ENCODE data around the gene RWDD1. TPM values are rescaled to one million over a fixed set of nuclear protein-coding genes. Genes with fewer than 3 reads are reported as not detected.

The RWDD1 gene
- total and polyA plus RNA-seq, 2 of the 13 experiments (the other 11 are each of a cell fraction or from before 2014, with no cell fraction given) = 27.4 to 67.1 TPM

GRCh38 chr6:116550796-116551195 lies 20.5 kb upstream of the RWDD1 start (continued):
- TF ChIP-seq ZSCAN5A (CRISPR knock-in tag; IDR thresholded peaks at IDR 0.05; ENCODE audit: borderline replicate concordance) (peak; percentile 79; the same call in 1 of the 2 replicates), KLF9 (CRISPR knock-in tag; IDR thresholded peaks at IDR 0.05; ENCODE audit: low read depth) (no peak), ZNF784 (CRISPR knock-in tag; IDR thresholded peaks at IDR 0.05; ENCODE audit: borderline replicate concordance) (no peak), ZNF780A (CRISPR knock-in tag; IDR thresholded peaks at IDR 0.05) (no peak), HES4 (CRISPR knock-in tag; IDR thresholded peaks at IDR 0.05; ENCODE audit: borderline replicate concordance) (no peak), ZNF709 (CRISPR knock-in tag; IDR thresholded peaks at IDR 0.05) (no peak), MZF1 (CRISPR knock-in tag; IDR thresholded peaks at IDR 0.05; ENCODE audit: borderline replicate concordance) (peak; percentile 53; the same call in 1 of the 2 replicates), CREB1 (IDR thresholded peaks at IDR 0.05) (no peak), CREB1 (CRISPR knock-in tag; IDR thresholded peaks at IDR 0.05) (peak; percentile 44; the same call in 1 of the 2 replicates), ARID3A (IDR thresholded peaks at IDR 0.05; ENCODE audit: low read depth, low read length) (peak; percentile 68), SRSF4 (IDR thresholded peaks at IDR 0.05; ENCODE audit: low read depth, low read length, poor library complexity, severe bottlenecking) (no peak), ASH2L (IDR thresholded peaks at IDR 0.05; ENCODE audit: insufficient read length, low read depth, low read length) (no peak), USF2 (IDR thresholded peaks at IDR 0.05; ENCODE audit: low read depth, low read length) (no peak), USF2 (CRISPR knock-in tag; IDR thresholded peaks at IDR 0.05; ENCODE audit: borderline replicate concordance) (no peak), ZSCAN21 (CRISPR knock-in tag; IDR thresholded peaks at IDR 0.05; ENCODE audit: borderline replicate concordance) (no peak), ZBTB2 (CRISPR knock-in tag; IDR thresholded peaks at IDR 0.05; ENCODE audit: low read depth) (no peak), ZNF749 (CRISPR knock-in tag; IDR thresholded peaks at IDR 0.05; ENCODE audit: borderline replicate concordance) (no peak), SETDB1 (CRISPR knock-in tag; IDR thresholded peaks at IDR 0.05; ENCODE audit: borderline replicate concordance) (no peak)

Measured in HepG2 (cell line).